GM19455 (cell line): Measurements from ENCODE around the gene LRRC46.

Experiments
- ATAC-seq: cut with Tn5 transposase; IDR thresholded peaks from one replicate; pipeline ENCODE4 v1.9.1; 2021; ENCODE audit not compliant: unreplicated experiment

LRRC46 gene

DNA sequence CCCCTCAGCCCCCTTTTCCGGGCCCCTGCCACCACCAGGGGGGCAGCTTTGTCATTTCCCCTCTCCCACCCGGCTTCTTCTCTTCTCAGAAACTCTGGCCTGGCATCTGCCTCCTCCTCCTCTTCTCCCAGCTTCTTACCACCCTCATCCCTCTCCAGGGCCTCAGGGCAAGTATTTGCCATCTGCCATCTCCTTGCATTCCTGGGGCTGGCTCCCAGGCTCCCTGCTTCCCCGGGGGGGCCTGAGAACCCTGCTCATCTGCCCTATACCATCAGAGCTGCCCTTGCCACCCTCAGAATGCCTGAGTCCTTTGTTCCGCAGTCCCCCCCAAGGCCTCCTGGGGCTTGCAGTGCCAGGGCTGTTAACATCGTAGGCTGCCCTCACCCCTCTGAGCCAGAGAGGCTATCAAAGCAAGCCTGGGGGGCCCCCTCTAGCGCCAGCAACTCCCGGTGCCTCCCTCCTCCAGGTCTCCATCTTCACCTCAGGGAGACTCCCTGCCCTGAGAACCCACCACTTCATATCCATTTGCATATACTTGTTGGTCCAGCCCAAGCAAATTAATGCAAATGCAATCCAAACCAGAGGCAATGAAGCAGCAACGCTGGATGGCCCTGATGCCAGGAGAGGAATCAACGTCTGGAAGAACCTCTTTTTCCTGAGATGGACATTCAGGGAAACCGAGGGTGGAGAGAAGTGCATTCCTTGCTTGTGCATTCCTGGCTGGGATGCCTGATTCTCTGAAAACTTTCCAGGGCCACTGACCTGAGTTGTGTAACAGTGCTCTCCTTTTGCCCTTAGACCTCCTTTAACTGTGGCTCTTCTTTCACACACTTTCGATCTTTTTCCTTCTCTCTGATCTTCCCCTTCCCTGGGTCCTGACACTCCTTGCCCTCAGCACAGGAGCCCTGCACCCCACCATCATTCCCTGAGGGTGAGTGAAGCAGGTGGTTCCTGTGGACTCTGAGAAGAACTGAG lies 43.8 kb downstream of the LRRC46 start:
- ATAC-seq, result no peak

DNA sequence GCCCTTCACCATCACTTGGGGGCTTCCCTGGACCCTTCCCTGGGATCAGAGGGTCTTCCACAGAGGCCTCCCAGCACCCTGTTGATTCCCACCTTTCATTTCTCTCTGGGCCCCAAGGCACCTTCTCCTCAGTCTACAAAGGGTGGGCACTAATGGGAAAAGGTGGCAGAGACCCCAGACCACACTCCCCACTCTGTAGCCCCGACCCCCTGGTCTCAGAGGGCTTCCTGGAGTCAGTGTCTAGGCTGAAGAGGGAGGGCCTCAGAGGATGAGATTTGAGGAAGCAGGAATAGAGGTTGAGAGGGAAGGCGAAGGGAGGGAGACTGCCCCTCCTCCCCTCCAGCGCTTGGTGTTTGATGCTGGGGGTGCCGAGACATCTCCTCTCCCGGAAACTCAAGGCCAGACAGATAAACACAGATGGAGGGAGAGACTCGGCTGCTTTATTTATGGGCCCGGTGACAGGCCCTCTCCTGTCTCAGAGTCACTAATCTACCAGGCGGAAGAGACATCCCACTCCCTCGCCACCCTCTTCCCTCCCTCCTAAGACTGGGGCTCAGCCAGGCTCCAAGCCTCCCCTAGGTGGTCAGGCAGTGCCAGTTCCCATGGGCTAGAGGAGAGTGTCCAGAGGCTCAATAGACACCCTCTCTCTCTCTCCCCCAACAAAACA lies 46.0 kb downstream of the LRRC46 start:
- no peak for ATAC-seq

DNA sequence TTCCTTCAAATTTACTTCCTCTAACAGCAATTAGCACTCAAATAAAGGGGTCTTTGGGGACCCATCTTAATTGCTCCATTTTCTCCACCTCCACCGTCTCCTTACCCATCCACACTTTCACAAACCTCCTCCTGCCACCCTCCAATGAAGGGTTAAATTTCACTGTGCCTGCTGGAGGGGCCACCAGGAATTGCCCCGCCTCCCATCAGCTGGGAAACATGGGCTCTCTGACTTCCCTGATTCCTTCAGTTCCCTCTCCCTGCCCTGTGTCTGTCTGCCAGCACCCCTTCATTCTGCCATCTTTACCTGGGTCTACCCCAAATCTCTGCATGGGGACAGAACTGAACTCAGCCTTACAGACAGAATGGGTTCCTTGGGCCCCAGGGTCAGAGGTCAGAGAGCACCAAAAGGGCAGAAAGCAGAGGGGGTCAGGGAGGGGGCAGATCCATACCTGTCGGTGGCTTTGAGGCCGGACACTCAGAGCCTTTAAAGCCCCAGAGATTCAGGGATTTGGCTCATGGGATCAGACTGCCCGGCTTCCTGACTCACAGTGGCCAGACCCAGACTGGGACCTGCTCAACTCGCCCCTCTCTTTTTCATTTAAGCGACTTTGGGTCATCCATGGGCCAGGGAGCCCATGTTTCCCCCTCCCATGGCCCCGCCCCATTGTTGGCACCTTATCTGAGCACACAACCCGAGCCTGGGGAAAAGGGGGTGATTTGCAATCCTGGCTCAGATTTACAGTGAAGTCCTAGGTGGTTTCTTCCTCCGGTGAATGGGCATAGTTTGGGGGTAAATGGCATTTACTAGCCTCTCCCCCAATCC lies 46.9 kb downstream of the LRRC46 start:
- no peak for ATAC-seq

DNA sequence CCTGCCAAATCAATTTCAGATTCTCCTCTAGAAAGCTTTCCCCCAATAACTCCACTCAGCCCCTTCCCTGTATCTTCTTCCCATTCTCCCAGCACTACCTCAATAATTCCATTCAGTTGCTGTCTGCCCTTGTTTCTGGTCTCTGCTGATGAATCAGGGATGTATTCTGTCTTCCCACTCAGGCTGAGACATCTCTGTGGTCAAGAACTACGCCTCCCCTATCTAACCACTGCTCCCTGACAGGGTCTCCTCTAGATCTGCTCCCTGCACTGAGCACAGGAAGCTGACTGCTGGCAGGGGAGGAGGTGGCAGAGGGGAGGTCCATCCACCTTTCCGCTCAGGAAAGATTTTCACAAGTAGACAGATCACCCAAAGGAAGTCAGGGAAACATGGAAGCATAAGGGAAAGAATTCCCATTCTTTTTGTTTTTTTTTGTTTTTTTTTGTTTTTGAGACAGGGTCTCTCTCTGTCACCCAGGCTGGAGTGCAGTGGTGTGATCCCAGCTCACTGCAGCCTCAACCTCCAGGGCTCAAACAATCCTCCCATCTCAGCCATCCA lies 47.6 kb downstream of the LRRC46 start:
- no peak for ATAC-seq

DNA sequence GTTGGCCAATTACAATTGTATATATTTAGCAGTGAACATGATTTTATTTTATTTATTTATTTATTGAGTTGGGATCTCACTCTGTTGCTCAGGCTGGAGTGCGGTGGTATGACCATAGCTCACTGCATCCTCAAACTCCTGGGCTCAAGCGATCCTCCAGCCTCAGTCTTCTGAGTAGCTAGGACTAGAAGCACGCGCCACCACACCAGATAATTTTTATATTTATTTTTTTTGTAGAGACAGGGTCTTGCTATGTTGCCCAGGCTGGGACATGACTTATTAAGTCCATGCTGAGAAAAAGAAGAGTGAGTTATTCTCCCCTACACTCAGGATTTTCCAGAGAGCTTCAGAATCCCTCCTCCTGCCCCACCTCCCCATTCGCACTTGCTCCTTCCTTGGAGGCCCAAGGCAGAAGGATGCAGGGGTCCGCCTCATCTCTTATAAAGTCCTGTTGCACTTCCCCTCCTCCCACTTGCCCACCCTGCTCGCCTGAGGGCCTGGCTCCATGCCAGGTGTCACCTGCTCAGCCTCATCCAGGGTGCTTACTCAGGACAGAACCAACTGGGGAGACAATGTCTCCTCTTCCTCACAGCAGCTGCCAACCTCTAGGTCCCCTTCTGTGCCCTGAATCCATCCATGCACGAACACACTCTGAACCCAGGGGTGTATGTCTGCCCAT lies 48.4 kb downstream of the LRRC46 start:
- no peak for ATAC-seq

DNA sequence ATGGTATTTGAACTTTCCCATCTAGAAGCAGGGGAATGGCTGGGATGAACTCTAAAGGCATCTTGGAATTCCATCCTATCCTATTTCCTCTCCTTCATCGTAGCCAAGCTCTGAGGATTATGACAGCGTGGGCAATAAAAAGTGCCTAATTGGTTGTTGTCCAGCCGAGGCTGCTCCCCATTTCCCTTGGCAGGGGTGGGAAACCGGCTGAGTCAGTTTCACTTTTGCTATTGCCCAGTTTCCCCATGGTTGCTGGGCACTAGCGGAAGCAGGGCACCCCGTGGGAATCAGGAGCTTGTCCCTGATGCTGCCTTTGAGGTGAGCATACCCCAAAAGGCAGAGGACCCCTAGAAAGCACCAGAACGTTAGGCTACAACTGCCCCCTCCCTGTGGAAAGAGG lies 50.8 kb downstream of the LRRC46 start:
- ATAC-seq, result no peak

DNA sequence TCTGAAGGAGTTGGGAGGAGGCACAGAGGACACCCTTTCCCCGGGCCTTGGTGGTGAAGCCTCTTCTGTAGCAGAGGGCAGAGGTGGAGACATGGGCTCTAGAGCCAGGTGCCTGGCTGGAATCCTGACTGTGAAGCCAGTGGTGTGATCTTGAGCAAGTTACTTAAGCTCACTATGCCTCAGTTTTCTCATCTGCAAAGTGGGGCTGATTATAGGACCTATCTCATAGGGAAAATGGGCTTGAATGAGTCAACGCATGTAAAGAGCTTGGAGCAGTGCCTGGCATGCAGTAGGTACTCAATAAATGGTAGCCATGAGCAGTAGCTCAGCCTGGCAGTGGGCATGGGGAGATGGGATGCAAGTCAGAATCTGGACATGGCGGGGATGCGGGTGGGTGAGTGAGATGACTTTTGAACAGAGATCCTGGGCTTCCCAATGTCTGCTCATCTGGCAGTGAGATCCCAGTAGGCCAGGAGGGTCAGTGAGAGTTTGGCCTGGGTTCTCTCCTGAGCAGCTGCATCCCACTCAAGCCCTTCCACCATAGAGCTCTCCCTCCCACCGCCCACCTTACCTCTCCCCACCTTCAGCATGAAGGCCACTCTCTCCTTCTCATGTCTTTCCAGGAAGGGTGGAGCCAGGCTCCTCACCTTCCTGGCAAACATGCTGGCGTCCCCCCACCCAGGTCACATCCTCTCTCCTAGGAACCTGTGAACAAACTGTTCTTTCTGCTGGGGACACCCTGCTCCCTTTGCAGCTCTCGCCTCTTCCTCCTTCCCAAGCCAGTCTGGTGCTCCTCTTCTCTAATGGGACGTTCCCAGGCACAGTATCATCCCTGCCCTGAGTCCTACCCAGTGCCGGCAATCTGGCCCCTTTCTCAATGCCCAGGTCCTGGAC lies 51.5 kb downstream of the LRRC46 start:
- no peak for ATAC-seq

DNA sequence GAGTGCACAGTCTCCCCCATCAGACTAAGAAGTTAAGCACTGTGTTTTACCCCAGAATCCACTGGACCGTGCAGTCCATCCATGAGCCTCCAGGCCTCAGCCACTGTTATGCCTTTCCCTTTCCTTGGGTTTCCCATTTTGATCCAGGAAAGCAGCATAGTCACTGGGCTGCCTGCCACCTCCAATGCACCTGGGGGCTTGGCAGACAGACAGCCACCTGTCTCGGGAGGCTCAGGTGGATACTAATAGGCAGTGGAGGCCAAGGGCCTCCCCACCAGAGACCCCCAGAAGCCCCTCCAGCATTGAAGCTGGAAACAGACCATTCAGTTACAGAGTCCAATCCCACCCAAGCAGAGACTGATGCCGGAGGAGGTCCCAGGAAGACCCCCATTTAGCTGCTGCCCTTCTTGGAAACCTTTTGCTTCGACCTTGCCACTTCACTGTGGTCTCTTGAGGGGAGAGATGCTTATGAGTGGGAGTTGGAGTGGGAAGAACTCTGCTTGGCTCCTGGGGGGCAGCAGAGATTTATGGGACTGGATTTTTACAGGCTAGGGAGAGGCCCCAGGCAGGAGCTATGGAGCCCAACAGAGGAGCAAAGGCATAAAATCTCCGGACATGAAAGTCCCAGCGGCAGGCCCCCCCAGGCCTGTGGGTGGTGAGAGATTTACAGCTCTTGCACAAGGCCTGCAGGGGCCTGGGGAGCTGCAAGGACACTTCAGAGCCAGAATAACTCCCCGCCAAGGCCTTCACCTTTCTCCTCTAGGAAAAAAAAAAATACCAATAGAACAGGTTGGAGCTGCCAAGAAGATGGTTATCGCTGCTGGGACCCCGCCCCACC lies 52.3 kb downstream of the LRRC46 start:
- no peak for ATAC-seq

DNA sequence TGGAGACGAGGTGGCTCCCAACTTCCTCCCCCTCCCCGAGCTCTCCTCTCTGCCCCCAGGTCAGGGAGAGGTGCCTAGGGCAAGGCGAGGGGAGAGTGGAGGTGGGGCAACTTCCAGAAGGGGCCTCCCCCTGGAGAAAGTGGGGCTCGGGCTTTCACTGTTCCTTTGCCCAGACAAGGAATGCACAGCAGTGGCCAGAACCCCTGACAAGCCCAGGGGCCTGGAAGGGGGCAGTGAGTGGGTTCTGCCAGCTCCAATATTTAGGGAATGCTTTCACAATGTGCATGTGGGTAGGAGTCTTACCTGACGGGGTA lies 52.9 kb downstream of the LRRC46 start:
- ATAC-seq, result no peak

DNA sequence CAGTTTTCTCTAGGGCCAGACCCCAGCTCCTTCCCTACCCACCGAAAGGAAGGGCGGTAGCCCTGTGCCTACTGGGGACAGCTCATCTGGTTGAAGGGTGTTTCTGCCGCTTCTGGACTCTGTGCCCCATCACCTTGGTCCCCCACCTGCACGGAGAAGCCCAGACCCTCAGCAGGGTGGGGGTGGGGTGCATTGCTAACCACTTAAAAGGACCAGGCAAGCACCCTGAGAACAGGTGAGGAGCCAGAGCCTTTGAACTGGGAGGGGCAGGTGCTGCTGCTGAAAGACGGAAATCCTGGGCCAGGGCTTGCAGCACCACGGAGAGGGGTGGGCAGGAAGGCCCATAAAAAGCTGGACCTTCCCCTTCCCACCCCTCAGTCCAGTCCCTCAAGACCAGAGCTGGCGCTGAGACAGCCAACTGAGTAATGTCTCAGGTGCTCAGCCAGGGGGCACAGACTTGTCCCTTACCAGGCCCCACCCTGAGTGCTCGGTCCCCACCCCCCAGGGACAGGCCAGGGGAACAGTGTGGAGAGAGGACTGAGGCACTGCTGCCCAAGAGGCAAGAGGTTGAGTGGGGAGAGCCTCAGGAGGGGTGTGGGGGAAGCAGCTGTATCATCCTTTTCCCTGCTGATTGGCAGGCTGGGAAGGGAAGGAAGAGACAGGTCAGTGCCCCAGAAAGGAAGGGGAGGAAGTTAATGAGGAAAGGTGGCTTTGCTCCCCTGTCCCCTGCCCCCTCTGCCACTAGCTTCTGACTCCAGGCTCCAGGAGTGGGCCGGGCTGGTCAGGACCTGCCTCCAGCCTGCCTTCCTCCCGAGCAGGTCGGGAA lies 53.6 kb downstream of the LRRC46 start:
- no peak for ATAC-seq
